ENCODE results near the gene LHFPL3.
"Not testable (repeated sequence)": the region's sequence is repeated elsewhere in the genome, so short reads cannot be mapped to it uniquely, and the experiment has no call there.

Gene LHFPL3

DNA sequence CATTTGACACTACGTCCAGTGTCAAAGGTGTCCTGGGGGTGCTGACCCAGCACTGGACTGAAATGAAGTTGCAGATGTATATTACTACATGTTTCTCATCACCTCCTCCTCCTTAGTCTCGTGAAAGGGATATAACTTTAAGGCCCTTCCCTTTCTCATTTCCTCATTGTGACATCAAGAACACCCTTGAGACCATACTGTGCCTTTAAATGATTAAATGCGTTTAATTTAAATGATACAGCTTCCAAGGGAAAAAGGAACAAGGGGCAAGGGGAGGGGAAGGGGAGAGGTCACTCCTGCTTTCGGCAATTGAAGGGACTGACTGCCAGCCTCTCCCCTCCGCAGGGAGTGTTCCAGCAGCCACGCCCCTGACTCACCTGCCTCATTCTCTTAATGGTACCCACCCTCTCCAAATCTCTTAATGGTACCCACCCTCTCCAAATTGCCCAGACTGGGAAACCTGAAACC is 605.2 kb downstream of the LHFPL3 start:
- no peak for DNase-seq (ENCODE audit: low read depth)

- no peak for DNase-seq (ENCODE audit: low read depth)
Observed at GRCh38 chr7:104934665-104935064, 606.3 kb downstream of the LHFPL3 start.

GRCh38 chr7:104935276-104935675 is 606.9 kb downstream of the LHFPL3 start:
- DNase-seq (ENCODE audit: low read depth) = no peak

- no peak for DNase-seq (ENCODE audit: low read depth)
Observed at GRCh38 chr7:104936546-104936945, 608.1 kb downstream of the LHFPL3 start.

GRCh38 chr7:104937489-104937888 is 609.1 kb downstream of the LHFPL3 start:
- DNase-seq (ENCODE audit: low read depth) = not testable (repeated sequence)

DNA sequence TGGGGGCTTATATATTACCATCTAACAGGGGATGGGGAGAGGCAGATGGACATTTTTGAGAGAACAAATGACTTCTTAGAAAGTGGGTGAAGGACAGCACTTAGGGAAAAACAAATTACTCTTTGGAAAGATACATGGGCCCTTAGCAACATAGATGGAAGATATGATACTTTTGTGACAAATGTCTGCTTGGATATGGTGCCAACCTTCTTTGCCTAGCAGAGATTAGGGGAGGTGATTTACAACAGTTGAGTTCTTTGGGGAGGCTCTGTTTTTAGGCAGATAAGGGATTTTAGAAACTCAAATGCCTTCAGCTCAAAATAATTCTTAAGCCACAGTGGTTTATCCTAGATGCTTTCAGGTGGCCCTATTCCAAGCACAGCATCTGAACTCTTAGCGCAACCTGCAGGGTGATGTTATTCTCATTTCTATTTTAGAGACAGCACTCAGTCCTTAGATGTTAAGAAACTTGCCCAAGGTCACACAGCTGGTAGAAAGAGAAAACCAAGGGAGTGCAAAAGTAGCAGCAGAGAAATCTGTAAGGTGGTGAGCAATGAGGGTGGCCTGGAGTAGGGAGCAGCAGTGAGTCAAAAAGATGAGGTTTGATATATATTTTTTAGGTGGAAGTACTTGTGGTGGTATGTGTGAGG is 610.5 kb downstream of the LHFPL3 start:
- no peak for DNase-seq (ENCODE audit: low read depth)

DNA sequence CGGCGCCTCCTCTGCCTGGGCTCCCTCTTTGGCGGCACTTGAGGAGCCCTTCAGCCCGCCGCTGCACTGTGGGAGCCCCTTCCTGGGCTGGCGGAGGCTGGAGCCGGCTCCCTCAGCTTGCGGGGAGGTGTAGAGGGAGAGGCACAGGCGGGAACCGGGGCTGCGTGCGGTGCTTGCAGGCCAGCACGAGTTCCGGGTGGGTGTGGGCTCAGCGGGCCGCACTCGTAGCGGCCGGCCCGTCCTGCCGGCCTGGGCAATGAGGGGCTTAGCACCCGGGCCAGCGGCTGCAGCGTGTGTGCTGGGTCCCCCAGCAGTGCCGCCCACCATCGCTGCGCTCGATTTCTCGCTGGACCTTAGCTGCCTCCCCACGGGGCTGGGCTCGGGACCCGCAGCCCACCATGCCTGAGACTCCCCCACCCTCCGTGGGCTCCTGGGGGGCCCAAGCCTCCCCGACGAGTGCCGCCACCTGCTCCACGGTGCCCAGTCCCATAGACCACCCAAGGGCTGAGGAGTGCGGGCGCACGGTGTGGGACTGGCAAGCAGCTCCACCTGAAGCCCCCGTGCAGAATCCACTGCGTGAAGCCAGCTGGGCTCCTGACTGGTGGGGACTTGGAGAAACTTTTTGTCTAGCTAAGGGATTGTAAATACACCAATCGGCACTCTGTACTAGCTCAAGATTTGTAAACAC is 611.8 kb downstream of the LHFPL3 start:
- DNase-seq (ENCODE audit: low read depth) = no peak

DNA sequence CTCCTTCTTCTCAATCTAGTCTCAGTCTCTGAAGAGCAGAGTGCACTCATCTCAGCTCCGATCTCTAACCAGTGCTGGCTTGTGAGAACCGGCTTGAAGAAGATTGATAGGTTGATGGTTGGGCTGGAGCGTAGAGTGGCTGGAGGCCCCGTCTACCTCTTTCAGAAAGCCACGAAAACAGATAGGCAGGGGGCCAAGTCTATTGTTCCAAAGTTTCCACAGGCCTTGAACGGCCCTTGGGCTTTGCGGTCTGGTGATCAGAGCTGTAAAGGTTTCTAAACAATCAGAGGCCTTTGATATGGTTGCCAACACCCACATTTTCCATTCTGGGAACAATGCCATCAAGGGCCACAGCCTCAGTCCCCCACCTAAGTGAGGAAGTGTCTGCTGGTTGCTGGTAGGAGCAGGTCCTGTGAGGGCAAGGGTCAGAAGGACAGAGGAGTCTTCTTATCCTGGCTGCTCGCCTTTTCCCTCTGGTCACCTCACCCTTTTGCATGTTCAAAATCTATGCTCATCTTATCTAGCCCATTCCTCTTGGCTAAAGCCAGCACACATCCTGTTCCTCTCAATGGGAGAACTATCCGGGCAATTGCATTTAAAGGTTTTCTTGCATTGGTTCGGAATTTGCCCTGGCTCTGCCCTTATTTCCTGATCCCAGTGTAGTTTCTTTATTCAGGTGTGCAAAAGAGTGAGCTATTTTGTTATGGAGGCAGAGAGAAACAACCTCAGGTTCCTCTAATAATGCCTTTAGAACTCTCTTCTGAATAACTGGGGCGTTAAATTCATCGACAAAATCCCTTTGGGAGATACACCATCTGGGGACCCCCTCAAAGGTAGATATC is 615.3 kb downstream of the LHFPL3 start:
- no peak for DNase-seq (ENCODE audit: low read depth)

DNA sequence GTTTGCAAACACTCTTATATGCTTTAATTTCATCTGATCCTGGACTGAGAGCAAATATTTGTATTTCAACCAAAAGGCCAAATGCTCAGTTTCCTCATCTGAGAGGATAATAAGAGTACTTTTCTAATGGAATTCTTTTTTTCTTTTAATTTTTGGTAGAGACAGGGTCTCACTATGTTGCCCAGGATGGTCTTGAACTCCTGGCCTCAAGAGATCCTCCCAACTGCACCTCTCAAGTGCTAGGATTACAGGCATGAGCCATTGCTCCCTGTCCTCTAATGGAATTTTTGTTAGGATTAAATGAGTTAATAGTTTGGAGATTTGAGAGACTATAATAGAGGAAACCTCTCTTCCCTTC is 617.2 kb downstream of the LHFPL3 start:
- no peak for DNase-seq (ENCODE audit: low read depth)

DNA sequence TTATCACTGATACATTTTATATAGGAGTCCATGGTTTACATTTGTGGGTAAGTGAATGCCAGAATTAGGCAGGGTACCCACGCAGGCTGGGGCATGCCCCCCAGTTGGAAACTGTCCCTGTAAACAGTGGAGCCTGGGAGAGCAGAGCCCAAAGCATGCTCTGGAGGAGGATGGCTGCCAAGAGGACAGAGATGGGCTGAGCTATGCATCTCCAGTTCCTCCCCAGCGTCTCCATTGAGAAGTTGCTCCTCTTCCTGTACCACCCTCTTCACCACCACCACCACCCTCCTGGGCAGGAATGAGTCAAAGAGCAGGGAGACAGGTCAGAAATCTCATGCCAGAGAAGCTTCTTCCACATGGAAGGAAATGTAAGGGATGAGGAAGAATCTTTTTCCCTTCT is 617.9 kb downstream of the LHFPL3 start:
- no peak for DNase-seq (ENCODE audit: low read depth)

DNA sequence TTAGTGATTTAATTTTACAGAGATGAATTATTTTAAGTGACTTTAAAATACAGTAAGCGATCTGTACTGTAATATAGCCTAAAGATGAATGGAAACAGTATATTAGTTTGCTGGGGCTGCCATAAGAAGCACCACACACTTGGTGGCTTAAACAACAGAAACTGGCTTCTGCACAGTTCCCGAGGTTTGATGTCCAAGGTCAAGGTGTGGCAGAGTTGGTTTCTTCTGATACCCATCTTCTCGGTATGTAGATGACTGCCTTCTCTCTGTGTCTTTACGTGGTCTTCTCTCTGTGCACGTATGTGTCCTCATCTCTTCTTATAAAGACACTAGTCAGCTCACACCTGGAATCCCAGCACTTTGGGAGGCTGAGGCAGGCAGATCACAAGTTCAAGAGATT is 621.6 kb downstream of the LHFPL3 start:
- DNase-seq (ENCODE audit: low read depth) = no peak

GRCh38 chr7:104950754-104951153 is 622.4 kb downstream of the LHFPL3 start:
- DNase-seq (ENCODE audit: low read depth) = no peak

GRCh38 chr7:104951546-104951945 is 623.1 kb downstream of the LHFPL3 start:
- DNase-seq (ENCODE audit: low read depth) = no peak

GRCh38 chr7:104955276-104955675 is 626.9 kb downstream of the LHFPL3 start:
- DNase-seq (ENCODE audit: low read depth) = no peak

Data from fibroblast of the conjunctiva (primary cell).